Astrocyte (in vitro differentiated cells and primary cell): ENCODE data around the gene PHYKPL.

Source experiments
- EZH2 ChIP-seq: IDR thresholded peaks from 2 replicates; pipeline ENCODE4 v1.6.1; 2012; ENCODE audit warnings: mild to moderate bottlenecking, low read length, inconsistent platforms; ENCODE audit not compliant: insufficient read depth
- TF ChIP-seq, protein P1 (sequence below): IDR thresholded peaks from 2 replicates; pipeline ENCODE4 v1.5.1; 2011; ENCODE audit warnings: low read depth, mild to moderate bottlenecking, inconsistent platforms, low read length, moderate library complexity; ENCODE audit not compliant: insufficient read depth

- TF ChIP-seq, protein P1, sequence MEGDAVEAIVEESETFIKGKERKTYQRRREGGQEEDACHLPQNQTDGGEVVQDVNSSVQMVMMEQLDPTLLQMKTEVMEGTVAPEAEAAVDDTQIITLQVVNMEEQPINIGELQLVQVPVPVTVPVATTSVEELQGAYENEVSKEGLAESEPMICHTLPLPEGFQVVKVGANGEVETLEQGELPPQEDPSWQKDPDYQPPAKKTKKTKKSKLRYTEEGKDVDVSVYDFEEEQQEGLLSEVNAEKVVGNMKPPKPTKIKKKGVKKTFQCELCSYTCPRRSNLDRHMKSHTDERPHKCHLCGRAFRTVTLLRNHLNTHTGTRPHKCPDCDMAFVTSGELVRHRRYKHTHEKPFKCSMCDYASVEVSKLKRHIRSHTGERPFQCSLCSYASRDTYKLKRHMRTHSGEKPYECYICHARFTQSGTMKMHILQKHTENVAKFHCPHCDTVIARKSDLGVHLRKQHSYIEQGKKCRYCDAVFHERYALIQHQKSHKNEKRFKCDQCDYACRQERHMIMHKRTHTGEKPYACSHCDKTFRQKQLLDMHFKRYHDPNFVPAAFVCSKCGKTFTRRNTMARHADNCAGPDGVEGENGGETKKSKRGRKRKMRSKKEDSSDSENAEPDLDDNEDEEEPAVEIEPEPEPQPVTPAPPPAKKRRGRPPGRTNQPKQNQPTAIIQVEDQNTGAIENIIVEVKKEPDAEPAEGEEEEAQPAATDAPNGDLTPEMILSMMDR: no peak
- TF ChIP-seq EZH2: no peak
Observed at GRCh38 chr5:178221282-178221681, 11.3 kb downstream of the PHYKPL start.
